K562 (cell line): ENCODE measurements around the gene CDCA7. TPM values are rescaled to one million over a fixed set of nuclear protein-coding genes. Genes with fewer than 3 reads are reported as not detected.

Experiments
- ATAC-seq: fragments of 200-7000 bp; cut with Tn5 transposase; 3 replicates; pipeline ENCODE4 v1.9.1; 2020; ENCODE audit warnings: moderate library complexity
- BruUV-seq: library from RNA; stranded (reverse); fragments of 400-500 nt; replicated peaks from 2 replicates; lab custom pipeline; 2021; lab: Mats Ljungman, UMichigan
- CTCF ChIA-PET: fragments of 300-600 bp; formaldehyde crosslinking; extraction: SDS; loops from one replicate; lab custom pipeline; 2021; ENCODE audit warnings: low intra/inter-chr PET ratio; lab: Yijun Ruan, JAX
- POLR2A ChIA-PET: fragments of 300-600, 350-650 bp; sonication (Branson Sonifier 250); formaldehyde crosslinking; extraction: SDS; loops from one replicate; lab custom pipeline; 2021; ENCODE audit warnings: antibody characterized with exemption, inconsistent platforms; lab: Yijun Ruan, JAX
- DNase-seq, 4 experiments: peaks; one replicate each; pipeline versions ENCODE4 v3.0.0 to v3.0.0-alpha.2; 2011 to 2018; ENCODE audit warnings: low spot score in 3 of 4, mixed read lengths in 3 of 4; ENCODE audit errors: extremely low read depth in 1 of 4
- FAIRE-seq: peaks from 2 replicates; lab custom pipeline; 2011; peaks lifted over from hg19 to GRCh38; lab: Jason Lieb, UNC
- H2AFZ ChIP-seq: 2 replicates; pipeline ENCODE4 v1.6.0; 2011; ENCODE audit warnings: low read depth, low read length, control low read depth, inconsistent platforms
- H3K27ac ChIP-seq: fragments of 200-600 bp; 3 replicates; pipeline ENCODE4 v1.8.0; 2011; ENCODE audit warnings: low read depth, mild to moderate bottlenecking, control low read depth, inconsistent platforms, low read length, moderate library complexity, mixed read lengths; ENCODE audit errors: extremely low read depth
- H3K27me3 ChIP-seq, 2 experiments: fragments of 300-600 bp in 1 of 2; 2 replicates in 1 of 2; 3 replicates in 1 of 2; pipeline versions ENCODE4 v1.6.0 to v1.8.0; 2011; ENCODE audit warnings: inconsistent platforms in 2 of 2, low read length in 2 of 2, mild to moderate bottlenecking in 1 of 2, mixed read lengths in 1 of 2, moderate library complexity in 1 of 2; ENCODE audit not compliant: control insufficient read depth in 2 of 2, insufficient read depth in 2 of 2
- H3K36me3 ChIP-seq: fragments of 300-600 bp; 3 replicates; pipeline ENCODE4 v1.8.0; 2011; ENCODE audit warnings: mild to moderate bottlenecking, low read length, inconsistent platforms; ENCODE audit not compliant: control insufficient read depth, insufficient read depth
- H3K4me1 ChIP-seq, 2 experiments: fragments of 200-600 bp in 1 of 2; replicated peaks in 1 of 2; 2 replicates in 1 of 2; 3 replicates in 1 of 2; pipeline versions ENCODE4 v1.5.1 to v1.8.0; 2011; ENCODE audit warnings: inconsistent platforms in 2 of 2, low read length in 2 of 2, mild to moderate bottlenecking in 1 of 2, mixed read lengths in 1 of 2, moderate library complexity in 1 of 2; ENCODE audit not compliant: control insufficient read depth in 2 of 2, insufficient read depth in 2 of 2
- H3K4me2 ChIP-seq: 2 replicates; pipeline ENCODE4 v1.6.1; 2011; ENCODE audit warnings: low read length, control low read depth, inconsistent platforms, mixed read lengths; ENCODE audit not compliant: insufficient read depth
- H3K4me3 ChIP-seq: fragments of 200-600 bp; sonication (generic), shearing (Covaris generic); 2 replicates; pipeline ENCODE4 v1.5.1; 2016; ENCODE audit warnings: control low read depth, inconsistent platforms
- H3K79me2 ChIP-seq: fragments of 200-600 bp; 3 replicates; pipeline ENCODE4 v1.8.0; 2011; ENCODE audit warnings: low read length, inconsistent platforms; ENCODE audit not compliant: control insufficient read depth, insufficient read depth
- H3K9ac ChIP-seq, 2 experiments: 2 replicates each; pipeline versions ENCODE4 v1.6.0 to v1.6.1; 2011; ENCODE audit warnings: low read depth in 2 of 2, low read length in 2 of 2, control low read depth in 1 of 2, inconsistent platforms in 1 of 2, mild to moderate bottlenecking in 1 of 2, mixed read lengths in 1 of 2; ENCODE audit not compliant: insufficient read depth in 1 of 2
- H3K9me1 ChIP-seq: one replicate; pipeline ENCODE4 v1.6.0; 2011; ENCODE audit warnings: inconsistent platforms, mild to moderate bottlenecking, low read length, moderate library complexity; ENCODE audit not compliant: control insufficient read depth, insufficient read depth
- H3K9me3 ChIP-seq: replicated peaks from 2 replicates; pipeline ENCODE4 v1.5.1; 2011; ENCODE audit warnings: low read depth, low read length, inconsistent platforms; ENCODE audit not compliant: control insufficient read depth, insufficient read depth
- H4K20me1 ChIP-seq: replicated peaks from 2 replicates; pipeline ENCODE4 v1.6.1; 2011; ENCODE audit warnings: low read length, inconsistent platforms, mixed read lengths; ENCODE audit not compliant: control insufficient read depth, insufficient read depth
- ATF6 ChIP-seq: sonication (generic); formaldehyde crosslinking; IDR thresholded peaks from 2 replicates; pipeline ENCODE4 v1.4.0; 2020; ENCODE audit warnings: mild to moderate bottlenecking, missing genetic modification reagents
- CBFB ChIP-seq: sonication (generic); formaldehyde crosslinking; IDR thresholded peaks from 2 replicates; pipeline ENCODE4 v1.4.0; 2020; ENCODE audit warnings: mild to moderate bottlenecking, missing genetic modification reagents
- CEBPB ChIP-seq: fragments of 450-650 bp; IDR thresholded peaks from 2 replicates; pipeline ENCODE4 v1.6.1; 2016; ENCODE audit warnings: missing genetic modification characterization, missing compliant biosample characterization
- KDM5B ChIP-seq: fragments of 200-600 bp; sonication (generic); IDR thresholded peaks from 2 replicates; pipeline ENCODE4 v1.6.1; 2012; ENCODE audit warnings: low read depth, mild to moderate bottlenecking, moderate library complexity, low read length, control low read depth, inconsistent platforms; ENCODE audit not compliant: insufficient replicate concordance
- LARP7 ChIP-seq: fragments of 450-650 bp; IDR thresholded peaks from 2 replicates; pipeline ENCODE4 v1.6.1; 2016
- MED1 ChIP-seq: sonication (generic); formaldehyde crosslinking; IDR thresholded peaks from 2 replicates; pipeline ENCODE4 v1.8.1; 2023; ENCODE audit warnings: missing genetic modification reagents, borderline replicate concordance
- TFAM ChIP-seq: fragments of 250-450 bp; sonication (Bioruptor Pico); conservative IDR thresholded peaks from 2 replicates; pipeline ENCODE4 v1.5.0; 2021; ENCODE audit warnings: mild to moderate bottlenecking, moderate library complexity
- WHSC1 ChIP-seq: IDR thresholded peaks from one replicate; pipeline ENCODE4 v1.6.1; 2012; ENCODE audit warnings: low read length, control low read depth, inconsistent platforms
- WGBS: fragments of 100-300 bp; shearing (Covaris generic); methylation state at CpG from one replicate; pipeline ENCODE4 v1.1.6; 2016; ENCODE audit warnings: low coverage, mixed read lengths; ENCODE audit not compliant: insufficient coverage; ENCODE audit errors: missing lambda C conversion rate; 5-methylcytosine and 5-hydroxymethylcytosine counted together
- in situ Hi-C: fragments of 300-500 bp; cut with MboI; formaldehyde crosslinking; loops from 4 replicates; pipeline ENCODE4 v1.15.0; 2018; ENCODE audit warnings: inconsistent platforms, mixed read lengths
- intact Hi-C: fragments of 100-400 bp; cut with micrococcal nuclease; formaldehyde crosslinking; loops from 2 replicates; pipeline ENCODE4 v1.14.2; 2022
- polyA plus RNA-seq, 8 experiments: library from polyadenylated mRNA; depleted of rRNA in 4 of 8; stranded (reverse) in 5 of 8; unstranded in 3 of 8; fragments of >200 nt; fragmentation: Nextera tagmentation in 2 of 8; fragmentation: Illumina TruSeq in 1 of 8; extraction: Ambion mirVana in 2 of 8; extraction: Trizol in 1 of 8; gene quantifications; 2 replicates each; pipeline versions ENCODE4 v1.2.1 to v1.2.3, GENCODE V29; 2011 to 2014; ENCODE audit warnings: inconsistent platforms in 1 of 8, missing spikeins in 1 of 8
- total RNA-seq, 7 experiments: library from RNA; depleted of rRNA in 6 of 7; stranded (reverse); fragments of >200 nt in 6 of 7; fragmentation: Illumina TruSeq in 2 of 7; extraction: Trizol in 2 of 7; gene quantifications; 2 replicates each; pipeline versions ENCODE4 v1.2.1 to v1.2.3, GENCODE V29; 2011 to 2021; ENCODE audit warnings: low replicate concordance in 1 of 7

Gene CDCA7
- total and polyA plus RNA-seq, 9 of the 15 experiments (the other 6 are each of a cell fraction or from before 2014, with no cell fraction given), result 28.5 to 122 (median 51.0) TPM

- TF ChIP-seq KDM5B, result peak; percentile 12
- 0 out of 2 replicates have a peak, but pooled peaks have one; percentile 57 for TF ChIP-seq ATF6
- no peak for TF ChIP-seq MED1 (CRISPR knock-in tag)
- no peak for TF ChIP-seq CBFB (CRISPR knock-in tag)
- no peak for TF ChIP-seq TFAM
Measured at GRCh38 chr2:173355866-173356508, 1.3 kb downstream of the CDCA7 start (continued).

DNA sequence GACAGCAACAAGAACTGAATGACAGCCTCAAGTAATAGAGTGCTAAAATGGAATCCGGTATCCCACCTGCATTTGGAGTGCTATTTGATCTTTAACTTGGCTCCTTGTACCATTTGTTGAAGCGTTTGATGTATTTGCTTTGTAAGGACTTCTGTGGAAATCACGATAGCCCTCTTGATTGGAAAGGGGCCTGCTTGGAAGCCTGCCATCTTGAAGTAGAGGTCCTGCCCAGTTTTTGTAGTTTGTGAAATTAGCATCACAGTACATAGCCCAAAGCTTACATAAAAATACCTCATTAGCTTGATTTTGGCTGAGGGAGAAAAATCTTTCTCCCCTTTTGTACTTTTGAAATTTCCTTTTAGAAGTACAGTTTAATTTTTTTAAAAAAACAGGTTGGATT is 2.7 kb downstream of the CDCA7 start:
- in situ Hi-C loops, result no loop called here

More for the DNA sequence above, 2.7 kb downstream of the CDCA7 start:
- CTCF ChIA-PET, result no interaction called here
- H3K79me2 ChIP-seq, result peaks cover 67% of the 10 kb centered on the region
- peaks cover 17 to 22% of the 10 kb centered on the region in 2 experiments; a peak in 4 of 5 replicates for H3K4me1 ChIP-seq
- no peak overlapping the region for H3K27ac ChIP-seq
- no peaks in the 10 kb centered on the region for H3K9me3 ChIP-seq
- DNase-seq (no peak), FAIRE-seq (no peak), ATAC-seq (no peak)
- no peak overlapping the region for H3K9ac ChIP-seq
- peaks cover 3% of the 10 kb centered on the region for H3K9me1 ChIP-seq
- TF ChIP-seq CEBPB (tag) (no peak), WHSC1 (no peak), LARP7 (no peak)
- TF ChIP-seq, all 486 proteins: peak for 0
- WGBS, result 66% methylated on average over 3 of the region's 3 CpGs
- Histone ChIP-seq H4K20me1 (peaks cover 17% of the 10 kb centered on the region; the same call in 1 of the 2 replicates), H2AFZ (no peak overlapping the region), H3K36me3 (peaks cover 56% of the 10 kb centered on the region), H3K4me3 (no peak overlapping the region), H3K4me2 (no peak overlapping the region), H3K27me3 (no peaks in the 10 kb centered on the region)
- BruUV-seq, result no TSS peak
- POLR2A ChIA-PET, result interaction anchor here (1.5 kb wide), 1 partner anchor 41 kb away, joined by 3 read pairs; no protein-coding TSS in a partner anchor
- intact Hi-C loops, result loop anchor here (10.0 kb wide), 1 partner anchor 143 kb away; no protein-coding TSS in a partner anchor
